Measurements from ENCODE around the gene RELN. TPM values are rescaled to one million over a fixed set of nuclear protein-coding genes. Genes with fewer than 3 reads are reported as not detected.
"Not testable (repeated sequence)": the region's sequence is repeated elsewhere in the genome, so short reads cannot be mapped to it uniquely, and the experiment has no call there.

Gene RELN
- total RNA-seq, 1 experiment from 2014 or later = 0.48 TPM

- Histone ChIP-seq H3K79me2 (ENCODE audit: low read depth) (no peaks in the 10 kb centered on the region), H3F3A (ENCODE audit: insufficient read depth, low read depth) (no peaks in the 10 kb centered on the region), H2AFZ (no peak overlapping the region), H4K20me1 (ENCODE audit: insufficient read depth) (no peaks in the 10 kb centered on the region), H3K27ac (no peak overlapping the region), H3K9me2 (ENCODE audit: insufficient read depth) (no peaks in the 10 kb centered on the region), H3K9me3 (ENCODE audit: insufficient read depth, low read depth) (no peaks in the 10 kb centered on the region), H3K4me1 (replicated peaks; ENCODE audit: insufficient read depth) (no peaks in the 10 kb centered on the region), H3K36me3 (ENCODE audit: low read depth) (no peaks in the 10 kb centered on the region), H3K4me2 (no peak overlapping the region), H3K27me3 (ENCODE audit: insufficient read depth, low read depth) (0 out of 2 replicates have a peak, but pooled peaks cover 6% of the 10 kb centered on the region), H3K4me3 (no peak overlapping the region)
- BruUV-seq (replicated peaks) = no TSS peak
- TF ChIP-seq CTCF (conservative IDR thresholded peaks at IDR 0.05) = no peak
- POLR2A ChIA-PET (ENCODE audit: unreplicated experiment) = interaction anchor here (0.6 kb wide), 1 partner anchor 20 kb away, joined by 3 read pairs; no protein-coding TSS in a partner anchor
- intact Hi-C loops (cut with micrococcal nuclease; ENCODE audit: unreplicated experiment) = no loop called here
- CTCF ChIA-PET = no interaction called here
- DNase-seq = no peak
Observed at GRCh38 chr7:103781409-103781808, 208.0 kb downstream of the RELN start.

- DNase-seq; H3K27ac ChIP-seq; H3K79me2 ChIP-seq (ENCODE audit: low read depth); H3F3A ChIP-seq (ENCODE audit: insufficient read depth, low read depth); H4K20me1 ChIP-seq (ENCODE audit: insufficient read depth); H3K27me3 ChIP-seq (ENCODE audit: insufficient read depth, low read depth); H3K9me2 ChIP-seq (ENCODE audit: insufficient read depth); H3K4me2 ChIP-seq; intact Hi-C loops (cut with micrococcal nuclease; ENCODE audit: unreplicated experiment); H2AFZ ChIP-seq; POLR2A ChIA-PET (ENCODE audit: unreplicated experiment); H3K4me3 ChIP-seq; CTCF ChIA-PET; BruUV-seq (replicated peaks); H3K4me1 ChIP-seq (replicated peaks; ENCODE audit: insufficient read depth); H3K9me3 ChIP-seq (ENCODE audit: insufficient read depth, low read depth); H3K36me3 ChIP-seq (ENCODE audit: low read depth): not testable (repeated sequence)
Observed at GRCh38 chr7:103780561-103780960, 208.9 kb downstream of the RELN start.

- no peaks in the 10 kb centered on the region for H3K9me2 ChIP-seq (ENCODE audit: insufficient read depth)
- TF ChIP-seq EZH2 (IDR thresholded peaks at IDR 0.05; ENCODE audit: low read depth) = no peak
- TF ChIP-seq CTCF (conservative IDR thresholded peaks at IDR 0.05) = no peak
- BruUV-seq (replicated peaks) = no TSS peak
- no peaks in the 10 kb centered on the region for H3F3A ChIP-seq (ENCODE audit: insufficient read depth, low read depth)
- H3K4me3 ChIP-seq = no peak overlapping the region
- no peaks in the 10 kb centered on the region for H3K4me1 ChIP-seq (replicated peaks; ENCODE audit: insufficient read depth)
- intact Hi-C loops (cut with micrococcal nuclease; ENCODE audit: unreplicated experiment) = no loop called here
- DNase-seq = no peak
- no peak overlapping the region for H3K4me2 ChIP-seq
- no peaks in the 10 kb centered on the region for H3K79me2 ChIP-seq (ENCODE audit: low read depth)
- H4K20me1 ChIP-seq (ENCODE audit: insufficient read depth) = no peaks in the 10 kb centered on the region
- POLR2A ChIA-PET (ENCODE audit: unreplicated experiment) = no interaction called here
- no peaks in the 10 kb centered on the region for H3K9me3 ChIP-seq (ENCODE audit: insufficient read depth, low read depth)
- H2AFZ ChIP-seq = no peak overlapping the region
- no peak overlapping the region for H3K27ac ChIP-seq
- H3K36me3 ChIP-seq (ENCODE audit: low read depth) = no peaks in the 10 kb centered on the region
- CTCF ChIA-PET = no interaction called here
- no peaks in the 10 kb centered on the region for H3K27me3 ChIP-seq (ENCODE audit: insufficient read depth, low read depth)
Observed at GRCh38 chr7:103777440-103777839, 212.0 kb downstream of the RELN start.

GRCh38 chr7:103773726-103774125 is 215.7 kb downstream of the RELN start:
- no peaks in the 10 kb centered on the region for H3K79me2 ChIP-seq (ENCODE audit: low read depth)
- H3K36me3 ChIP-seq (ENCODE audit: low read depth) = no peaks in the 10 kb centered on the region
- no peaks in the 10 kb centered on the region for H4K20me1 ChIP-seq (ENCODE audit: insufficient read depth)
- no peaks in the 10 kb centered on the region for H3K9me2 ChIP-seq (ENCODE audit: insufficient read depth)
- CTCF ChIA-PET = no interaction called here
- TF ChIP-seq CTCF (conservative IDR thresholded peaks at IDR 0.05) = no peak
- no peak for TF ChIP-seq EZH2 (IDR thresholded peaks at IDR 0.05; ENCODE audit: low read depth)
- no peak overlapping the region for H3K4me3 ChIP-seq
- POLR2A ChIA-PET (ENCODE audit: unreplicated experiment) = no interaction called here
- H3K9me3 ChIP-seq (ENCODE audit: insufficient read depth, low read depth) = no peaks in the 10 kb centered on the region
- DNase-seq = no peak
- no peak overlapping the region for H2AFZ ChIP-seq
- H3F3A ChIP-seq (ENCODE audit: insufficient read depth, low read depth) = no peaks in the 10 kb centered on the region
- no peak overlapping the region for H3K4me2 ChIP-seq
- BruUV-seq (replicated peaks) = no TSS peak
- intact Hi-C loops (cut with micrococcal nuclease; ENCODE audit: unreplicated experiment) = no loop called here
- H3K4me1 ChIP-seq (replicated peaks; ENCODE audit: insufficient read depth) = no peaks in the 10 kb centered on the region
- no peaks in the 10 kb centered on the region for H3K27me3 ChIP-seq (ENCODE audit: insufficient read depth, low read depth)
- no peak overlapping the region for H3K27ac ChIP-seq
